ENCODE measurements around the gene TAF15. TPM values are rescaled to one million over a fixed set of nuclear protein-coding genes. Genes with fewer than 3 reads are reported as not detected.

Gene TAF15
- total RNA-seq, 1 donor from 2014 or later: 243 TPM

DNA sequence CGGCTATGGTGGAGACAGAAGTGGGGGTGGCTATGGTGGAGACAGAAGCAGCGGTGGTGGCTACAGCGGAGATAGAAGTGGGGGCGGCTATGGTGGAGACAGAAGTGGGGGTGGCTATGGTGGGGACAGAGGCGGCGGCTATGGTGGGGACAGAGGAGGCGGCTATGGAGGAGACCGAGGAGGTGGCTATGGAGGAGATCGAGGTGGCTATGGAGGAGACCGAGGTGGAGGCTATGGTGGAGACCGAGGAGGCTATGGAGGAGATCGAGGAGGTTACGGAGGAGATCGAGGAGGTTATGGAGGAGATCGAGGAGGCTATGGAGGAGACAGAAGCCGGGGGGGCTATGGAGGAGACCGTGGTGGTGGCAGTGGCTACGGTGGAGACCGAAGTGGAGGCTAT lies 35.3 kb downstream of the TAF15 start:
- no peak for ATAC-seq (ENCODE audit: low read depth)
- DNase-seq: no peak
- Mint-ChIP-seq H3K36me3 (ENCODE audit: low read depth) (peaks cover 82% of the 10 kb centered on the region), H3K27me3 (no peaks in the 10 kb centered on the region), H3K27ac (no peak overlapping the region), H3K4me3 (no peak overlapping the region), H3K9me3 (no peaks in the 10 kb centered on the region), H3K4me1 (no peaks in the 10 kb centered on the region)
- ChIA-PET POLR2A (no interaction called here), CTCF (no interaction called here)
- intact Hi-C loops (cut with micrococcal nuclease): no loop called here
- TF ChIP-seq, protein P1, sequence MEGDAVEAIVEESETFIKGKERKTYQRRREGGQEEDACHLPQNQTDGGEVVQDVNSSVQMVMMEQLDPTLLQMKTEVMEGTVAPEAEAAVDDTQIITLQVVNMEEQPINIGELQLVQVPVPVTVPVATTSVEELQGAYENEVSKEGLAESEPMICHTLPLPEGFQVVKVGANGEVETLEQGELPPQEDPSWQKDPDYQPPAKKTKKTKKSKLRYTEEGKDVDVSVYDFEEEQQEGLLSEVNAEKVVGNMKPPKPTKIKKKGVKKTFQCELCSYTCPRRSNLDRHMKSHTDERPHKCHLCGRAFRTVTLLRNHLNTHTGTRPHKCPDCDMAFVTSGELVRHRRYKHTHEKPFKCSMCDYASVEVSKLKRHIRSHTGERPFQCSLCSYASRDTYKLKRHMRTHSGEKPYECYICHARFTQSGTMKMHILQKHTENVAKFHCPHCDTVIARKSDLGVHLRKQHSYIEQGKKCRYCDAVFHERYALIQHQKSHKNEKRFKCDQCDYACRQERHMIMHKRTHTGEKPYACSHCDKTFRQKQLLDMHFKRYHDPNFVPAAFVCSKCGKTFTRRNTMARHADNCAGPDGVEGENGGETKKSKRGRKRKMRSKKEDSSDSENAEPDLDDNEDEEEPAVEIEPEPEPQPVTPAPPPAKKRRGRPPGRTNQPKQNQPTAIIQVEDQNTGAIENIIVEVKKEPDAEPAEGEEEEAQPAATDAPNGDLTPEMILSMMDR (IDR thresholded peaks at IDR 0.05): no peak

DNA sequence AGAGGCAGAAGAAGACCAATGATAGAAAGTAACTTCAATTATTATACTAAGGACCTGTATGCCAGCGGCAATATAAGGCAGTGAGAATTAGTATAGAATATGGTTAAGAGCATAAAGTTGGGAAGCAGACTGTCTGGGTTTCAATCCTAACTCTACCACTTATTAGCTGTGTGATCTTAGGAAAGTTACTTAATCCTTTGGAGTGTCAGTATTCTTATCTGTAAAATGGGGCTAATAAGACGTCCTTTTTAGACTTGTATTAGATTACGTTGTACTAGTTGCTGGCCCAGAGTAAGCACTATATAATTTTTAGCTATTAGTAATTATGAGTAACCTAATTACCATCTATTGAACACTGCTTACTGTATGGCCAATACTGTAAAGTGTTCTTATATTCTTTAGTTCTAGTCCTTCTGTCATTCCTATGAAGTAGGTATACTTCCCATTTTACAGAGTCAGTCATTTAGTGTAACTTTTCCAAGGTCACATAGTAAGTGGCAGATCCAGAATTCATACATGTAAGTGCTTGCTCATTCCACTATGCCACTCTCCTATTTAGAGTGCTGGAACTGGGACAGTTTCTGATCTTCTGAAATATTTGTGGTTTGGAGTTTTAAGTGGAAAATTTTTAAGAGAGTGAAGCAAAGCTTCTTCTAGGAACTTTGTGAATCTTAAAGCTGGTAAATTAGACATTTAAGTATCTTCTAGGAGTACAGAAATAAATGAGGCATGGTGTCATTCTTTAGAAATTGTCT lies 36.9 kb downstream of the TAF15 start:
- peaks cover 79% of the 10 kb centered on the region for H3K36me3 Mint-ChIP-seq (ENCODE audit: low read depth)
- CTCF ChIA-PET: no interaction called here
- TF ChIP-seq, protein P1 (IDR thresholded peaks at IDR 0.05): no peak
- H3K9me3 Mint-ChIP-seq: no peaks in the 10 kb centered on the region
- H3K27ac Mint-ChIP-seq: no peak overlapping the region
- POLR2A ChIA-PET: no interaction called here
- ATAC-seq (ENCODE audit: low read depth): no peak
- DNase-seq: no peak
- H3K4me1 Mint-ChIP-seq: no peaks in the 10 kb centered on the region
- H3K4me3 Mint-ChIP-seq: no peak overlapping the region
- intact Hi-C loops (cut with micrococcal nuclease): loop anchor here (5.0 kb wide), 1 partner anchor 101 kb away; no protein-coding TSS in a partner anchor
- no peaks in the 10 kb centered on the region for H3K27me3 Mint-ChIP-seq

DNA sequence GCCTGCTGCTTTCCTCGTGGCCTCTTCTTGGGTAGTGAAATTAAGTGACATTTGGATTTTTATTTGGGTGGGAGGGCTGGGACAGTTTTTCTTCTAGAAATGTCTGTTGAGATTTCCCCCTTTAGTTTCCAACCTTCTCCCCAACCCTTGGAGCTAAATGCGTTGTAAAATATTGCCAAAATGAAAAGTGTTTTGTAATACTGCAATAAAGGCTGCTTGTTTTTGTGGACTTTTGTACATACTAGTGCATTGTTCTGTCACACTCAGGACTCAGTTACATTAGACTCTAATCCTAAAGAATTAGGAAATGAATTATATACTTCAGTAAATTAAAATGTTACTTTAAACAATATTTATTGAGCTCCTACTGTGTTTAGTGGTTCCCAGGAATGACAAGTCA lies 37.7 kb downstream of the TAF15 start:
- ATAC-seq (ENCODE audit: low read depth) (no peak), DNase-seq (no peak)
- POLR2A ChIA-PET: no interaction called here
- Mint-ChIP-seq H3K36me3 (ENCODE audit: low read depth) (peaks cover 75% of the 10 kb centered on the region), H3K27me3 (no peaks in the 10 kb centered on the region), H3K27ac (no peak overlapping the region), H3K4me3 (no peak overlapping the region), H3K4me1 (no peaks in the 10 kb centered on the region), H3K9me3 (no peaks in the 10 kb centered on the region)
- TF ChIP-seq, protein P1 (IDR thresholded peaks at IDR 0.05): no peak
- intact Hi-C loops (cut with micrococcal nuclease): loop anchor here (5.0 kb wide), 1 partner anchor 100 kb away; no protein-coding TSS in a partner anchor
- CTCF ChIA-PET: no interaction called here

DNA sequence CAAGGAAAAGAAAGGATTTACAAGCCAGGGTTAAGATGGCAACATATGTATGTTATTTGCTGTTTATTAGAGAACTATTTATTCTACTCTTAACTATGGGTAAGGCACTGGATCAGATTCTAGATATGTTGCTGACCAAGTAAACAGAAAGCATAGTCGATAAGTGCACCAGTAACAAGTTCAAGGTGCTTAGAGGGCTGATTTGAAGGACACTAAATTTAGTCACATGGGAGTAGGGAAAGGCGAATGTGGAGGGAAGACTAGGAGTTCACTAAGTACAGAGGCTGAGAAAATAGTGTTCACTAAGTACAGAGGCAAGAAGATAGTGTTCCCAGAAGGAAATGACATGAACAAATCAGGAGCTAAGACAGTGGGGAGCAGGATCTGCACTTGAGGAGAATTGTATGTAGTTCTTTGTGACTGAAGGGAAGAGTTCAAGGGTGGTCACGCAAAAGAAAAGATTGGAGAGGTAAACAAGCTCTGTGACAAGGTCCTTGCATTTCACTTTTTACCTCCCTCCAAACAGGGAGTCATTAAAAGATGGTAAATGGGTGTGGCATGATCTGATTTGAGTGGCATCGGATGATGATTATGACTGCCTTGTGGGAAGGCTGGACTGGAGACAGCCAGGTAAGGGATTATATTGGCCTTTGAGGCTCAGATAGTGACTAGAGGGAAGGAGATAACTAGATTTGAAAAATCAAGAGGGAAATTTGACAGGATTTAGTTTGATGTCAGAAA lies 38.5 kb downstream of the TAF15 start:
- intact Hi-C loops (cut with micrococcal nuclease): loop anchor here (5.0 kb wide), 1 partner anchor 99 kb away; no protein-coding TSS in a partner anchor
- POLR2A ChIA-PET: no interaction called here
- no peak for DNase-seq
- Mint-ChIP-seq H3K4me3 (no peak overlapping the region), H3K9me3 (no peaks in the 10 kb centered on the region), H3K36me3 (ENCODE audit: low read depth) (peaks cover 71% of the 10 kb centered on the region), H3K27me3 (no peaks in the 10 kb centered on the region), H3K4me1 (no peaks in the 10 kb centered on the region), H3K27ac (no peak overlapping the region)
- ATAC-seq (ENCODE audit: low read depth): no peak
- CTCF ChIA-PET: no interaction called here
- TF ChIP-seq, protein P1 (IDR thresholded peaks at IDR 0.05): no peak
